GM19455 (cell line): ENCODE measurements around the gene EPN3.

Source experiments
- ATAC-seq: cut with Tn5 transposase; IDR thresholded peaks from one replicate; pipeline ENCODE4 v1.9.1; 2021; ENCODE audit not compliant: unreplicated experiment

The EPN3 gene

DNA sequence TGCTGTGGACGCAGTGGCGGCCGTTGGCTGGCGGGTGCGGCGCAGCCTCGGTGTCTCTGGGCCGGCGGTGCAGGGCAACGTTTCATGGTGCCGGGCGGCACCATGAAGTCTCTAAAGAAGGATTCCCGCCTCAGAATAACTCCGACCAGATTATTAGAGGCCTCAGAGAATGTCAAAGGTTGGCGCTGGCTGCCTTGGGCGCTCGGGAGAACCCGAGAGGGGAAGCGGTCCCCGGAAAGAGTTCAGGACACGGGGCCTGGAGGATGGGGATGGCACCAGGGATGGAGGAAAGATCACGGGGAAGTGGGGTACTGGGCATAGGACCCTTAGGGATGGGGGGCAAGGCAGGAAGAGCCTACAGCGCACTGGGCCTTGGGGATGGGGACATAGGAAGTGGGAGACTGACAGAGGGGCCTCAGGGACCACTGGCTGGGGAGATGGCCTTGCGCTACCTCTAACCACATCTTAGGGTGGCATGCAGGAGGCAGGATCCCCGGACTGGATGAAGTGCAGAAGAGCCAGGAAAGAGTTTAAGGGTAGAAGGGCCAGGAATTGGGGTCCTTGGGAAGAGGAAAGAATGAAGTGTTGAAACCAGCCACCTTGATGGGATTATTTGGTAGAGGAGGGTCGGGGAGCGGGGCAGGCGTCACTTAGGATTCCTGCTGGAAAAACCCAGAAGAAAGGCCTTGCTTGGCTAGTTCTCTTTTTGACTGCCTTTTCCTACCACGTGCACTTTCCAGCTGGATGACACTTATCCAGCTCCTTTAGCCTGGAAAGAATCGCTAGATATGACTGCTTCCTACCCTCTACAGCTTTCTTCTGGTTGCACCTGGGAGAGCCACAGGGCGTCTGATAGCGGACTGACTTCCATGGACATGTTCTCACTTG, 23.7 kb upstream of the EPN3 start:
- no peak for ATAC-seq

DNA sequence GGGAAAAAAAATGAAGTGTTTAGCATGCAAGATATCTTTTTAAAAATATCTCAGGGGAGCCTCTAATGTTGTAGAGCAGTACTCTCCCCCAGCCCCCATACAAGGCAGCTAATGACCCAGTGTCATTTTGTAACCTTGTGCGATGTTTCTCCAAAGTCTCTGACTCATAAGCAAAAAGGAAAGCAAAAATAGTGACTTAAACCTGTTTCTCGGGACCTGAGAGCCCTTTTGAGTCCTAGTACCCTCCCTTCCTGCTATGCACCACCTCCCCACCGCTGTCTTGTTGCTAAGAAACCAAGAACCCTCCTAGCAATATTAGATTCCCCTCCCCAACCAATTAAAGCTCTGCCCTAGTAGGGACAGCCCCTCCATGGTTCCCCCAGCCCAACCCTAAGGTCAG, 21.5 kb upstream of the EPN3 start:
- peak; percentile 78 for ATAC-seq

DNA sequence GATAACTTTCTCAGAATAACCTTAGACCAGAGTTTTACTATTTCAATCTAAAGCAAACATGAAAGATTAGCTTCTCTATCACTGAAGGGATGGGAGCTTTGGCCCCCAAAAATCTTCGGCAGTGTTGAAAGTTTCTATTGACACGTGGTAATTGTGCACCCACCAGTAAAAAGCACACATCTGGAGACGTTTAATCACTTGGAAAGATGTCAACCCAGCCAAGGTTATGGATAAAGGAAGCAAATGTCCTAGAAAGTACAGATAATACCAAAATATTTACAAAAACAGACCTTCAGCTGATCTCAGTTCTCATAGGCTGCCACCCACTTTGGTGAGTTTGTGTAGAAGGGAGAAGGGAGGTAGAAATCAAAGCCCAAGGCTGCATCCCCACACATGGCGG, 19.0 kb upstream of the EPN3 start:
- ATAC-seq = no peak

DNA sequence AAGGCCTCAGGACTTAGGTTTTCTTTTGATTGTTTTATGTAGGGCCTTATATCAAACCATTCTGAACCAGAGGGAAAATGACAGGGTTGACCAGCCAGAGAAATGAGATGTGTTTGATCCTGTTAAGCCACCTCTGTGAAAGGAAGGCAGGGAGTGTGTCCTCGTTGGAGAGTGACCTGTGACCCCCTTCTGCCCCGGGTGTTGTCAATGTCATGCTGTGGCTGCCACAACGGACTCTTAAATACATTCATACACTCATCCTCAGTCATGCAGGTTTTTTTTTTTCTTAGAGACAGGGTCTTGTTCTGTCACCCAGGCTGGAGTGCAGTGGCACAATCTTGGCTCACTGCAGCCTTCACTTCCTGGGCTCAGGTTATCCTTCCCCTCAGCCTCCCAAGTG, 18.1 kb upstream of the EPN3 start:
- ATAC-seq = no peak

DNA sequence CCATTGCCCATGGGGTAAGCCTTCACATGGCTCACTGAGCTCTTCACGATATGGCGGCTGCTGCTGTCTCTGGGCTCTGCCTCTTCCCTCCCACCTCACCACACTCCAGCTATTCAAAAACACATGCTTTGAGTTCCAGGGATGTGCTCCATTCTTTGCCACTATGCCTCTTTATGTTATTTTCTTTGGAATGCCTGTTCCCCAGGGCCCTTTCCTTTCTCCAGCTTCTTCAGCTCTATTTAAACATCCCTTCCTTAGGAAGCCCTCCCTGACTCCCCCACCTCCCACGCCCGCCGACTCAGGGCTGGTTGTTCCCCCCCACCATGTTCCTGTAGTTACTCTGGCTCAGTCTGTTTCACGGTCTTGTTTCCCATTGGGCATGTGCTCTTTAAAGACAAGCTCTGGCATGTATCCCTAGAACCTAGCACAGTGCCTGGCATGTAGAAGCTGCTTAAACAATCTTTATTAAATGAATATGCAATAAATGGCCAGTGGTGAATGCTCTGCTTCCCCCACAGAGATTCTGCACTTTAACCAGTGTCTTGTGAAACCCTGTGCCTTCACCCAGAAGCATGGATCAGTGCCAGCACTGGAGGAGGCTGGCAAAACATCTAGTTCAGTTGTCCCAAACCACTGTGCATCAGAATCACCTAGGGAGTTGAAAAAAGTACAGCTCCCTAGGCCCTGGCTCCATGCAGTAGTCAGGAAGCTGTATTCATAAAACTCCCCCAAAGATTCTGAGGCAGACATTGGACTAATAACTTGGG, 17.4 kb upstream of the EPN3 start:
- ATAC-seq = no peak

DNA sequence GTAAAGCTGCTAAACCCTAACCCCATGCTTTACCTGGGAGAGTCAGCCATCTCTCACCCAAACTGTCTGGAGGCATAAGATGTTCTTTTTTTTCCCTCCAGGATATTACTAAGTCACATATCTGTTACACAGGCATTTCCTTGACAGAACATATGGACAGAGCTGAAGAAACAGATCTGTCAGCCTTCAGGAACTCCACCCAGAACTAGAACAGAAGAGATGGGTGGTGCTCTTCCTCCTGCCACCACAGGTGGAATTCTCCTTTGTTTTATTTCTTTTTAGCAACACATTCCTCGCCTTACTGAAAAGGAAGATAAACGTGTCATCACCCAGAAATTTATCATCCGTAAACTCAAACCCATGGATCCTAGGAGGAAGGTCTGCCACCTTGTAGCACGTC, 15.5 kb upstream of the EPN3 start:
- ATAC-seq = no peak

DNA sequence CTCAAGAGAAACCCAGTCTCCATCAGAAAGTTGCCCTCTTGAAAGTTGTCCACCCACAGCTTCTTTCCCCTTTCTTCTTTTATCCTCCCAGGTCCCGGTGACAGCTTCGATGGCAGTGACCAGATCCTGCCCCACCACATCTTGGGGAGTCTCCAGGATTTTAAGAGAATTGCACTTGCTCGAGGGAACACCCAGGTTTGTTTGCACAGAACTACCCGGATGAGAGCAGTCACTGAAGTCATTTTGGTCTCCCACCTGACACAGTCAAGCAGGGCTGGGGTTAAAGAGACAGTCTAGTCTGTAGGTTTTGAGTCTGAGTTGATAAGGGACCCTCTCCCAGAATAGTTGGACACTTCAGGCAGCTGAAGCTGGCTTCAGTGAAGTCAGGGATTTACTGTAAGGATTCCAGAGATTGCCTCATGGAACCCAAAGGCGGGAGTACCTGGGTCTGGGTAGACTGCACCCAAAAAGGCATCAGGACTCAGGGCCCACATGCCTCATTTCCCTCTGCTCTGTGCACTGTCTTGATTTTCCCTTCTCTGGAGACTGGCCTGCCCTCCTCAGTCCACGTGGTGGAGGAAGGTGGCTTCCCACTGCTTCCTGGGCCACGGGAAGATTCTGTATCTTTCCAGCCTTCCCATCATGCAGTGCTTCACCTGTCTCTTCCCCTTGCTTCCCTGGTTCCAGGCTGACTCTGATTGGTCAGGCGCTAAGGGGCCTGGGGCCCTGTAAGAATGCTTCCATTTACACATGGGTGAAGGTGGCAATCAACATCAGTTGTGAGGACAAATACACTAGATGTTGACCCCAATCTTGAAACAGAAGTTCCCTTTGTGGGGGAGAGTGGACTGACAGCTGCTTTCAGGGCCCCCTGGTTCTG, 14.8 kb upstream of the EPN3 start:
- no peak for ATAC-seq

DNA sequence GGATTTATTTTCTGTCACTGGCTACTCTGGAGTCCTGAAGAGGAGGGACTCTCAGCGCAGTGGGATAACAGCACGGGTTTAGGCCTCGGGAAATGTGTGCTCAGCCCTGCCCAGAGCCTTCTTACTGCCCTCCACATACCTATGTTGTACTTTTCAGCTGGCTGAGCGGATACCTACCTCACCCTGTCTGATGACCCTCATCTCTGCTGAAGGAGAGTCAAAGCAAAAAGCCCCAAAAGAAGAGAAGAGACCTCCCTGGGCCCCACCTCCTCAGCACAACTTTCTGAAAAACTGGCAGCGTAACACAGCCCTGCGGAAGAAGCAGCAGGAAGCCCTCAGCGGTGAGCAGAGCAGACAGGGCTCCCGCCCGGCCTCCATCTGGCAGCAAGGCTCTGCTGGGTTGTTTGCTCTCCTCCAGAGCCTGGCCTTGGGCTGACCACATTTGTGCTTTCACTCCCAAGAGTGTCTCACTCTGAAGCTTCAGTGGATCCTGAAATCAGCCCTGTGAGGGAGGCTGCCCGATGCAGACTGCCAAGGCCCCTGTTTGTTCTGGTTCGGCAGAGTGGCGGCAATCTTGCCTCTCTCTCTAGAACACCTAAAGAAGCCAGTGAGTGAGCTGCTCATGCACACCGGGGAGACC, 14.0 kb upstream of the EPN3 start:
- ATAC-seq = no peak

DNA sequence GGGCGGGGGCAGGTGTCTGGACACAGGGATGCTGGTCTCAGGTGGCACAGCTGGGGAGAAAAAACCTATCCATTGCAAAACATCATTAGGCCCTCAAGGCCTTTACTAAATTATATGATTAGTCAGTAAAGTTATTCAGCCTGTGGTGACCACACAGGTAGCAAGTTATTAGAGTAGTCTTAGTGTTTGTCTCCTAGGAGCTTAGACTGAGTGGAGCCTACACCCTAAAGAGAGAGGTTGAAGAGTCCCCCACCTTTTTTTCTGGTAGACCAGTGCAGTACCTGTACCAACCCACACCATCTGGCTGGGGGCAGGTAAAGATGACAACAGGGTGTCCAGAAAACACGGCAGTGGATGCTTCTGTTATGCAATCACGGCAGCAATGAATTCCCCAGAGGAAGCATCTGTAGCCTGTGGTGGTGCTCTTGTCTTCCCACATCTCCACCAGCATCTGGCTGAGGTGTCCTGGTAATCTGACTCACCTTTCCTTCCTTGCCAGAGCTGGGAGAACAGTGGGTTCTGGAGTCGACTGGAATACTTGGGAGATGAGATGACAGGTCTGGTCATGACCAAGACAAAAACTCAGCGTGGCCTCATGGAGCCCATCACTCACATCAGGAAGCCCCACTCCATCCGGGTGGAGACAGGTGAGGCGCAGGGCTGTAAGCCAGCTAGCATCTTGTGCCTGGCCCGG, 13.2 kb upstream of the EPN3 start:
- no peak for ATAC-seq

DNA sequence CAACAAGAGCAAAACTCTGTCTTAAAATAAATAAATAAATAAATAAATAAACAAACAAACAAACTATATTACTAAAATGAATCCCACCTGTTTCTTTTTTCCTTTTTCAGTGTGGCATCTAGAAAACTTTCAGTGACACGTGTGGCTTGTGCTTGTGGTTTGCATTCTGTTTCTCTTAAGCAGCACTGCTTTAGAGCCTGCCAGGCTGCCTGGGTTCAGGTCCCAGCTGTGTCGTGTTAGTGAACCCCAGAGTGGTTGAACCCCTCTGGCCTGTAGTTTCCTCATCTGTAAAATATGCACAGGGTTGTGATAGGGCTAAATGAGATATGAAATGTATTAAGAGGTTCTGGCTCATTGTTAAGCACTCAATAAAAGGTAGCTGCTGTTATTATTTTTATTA, 12.1 kb upstream of the EPN3 start:
- no peak for ATAC-seq

DNA sequence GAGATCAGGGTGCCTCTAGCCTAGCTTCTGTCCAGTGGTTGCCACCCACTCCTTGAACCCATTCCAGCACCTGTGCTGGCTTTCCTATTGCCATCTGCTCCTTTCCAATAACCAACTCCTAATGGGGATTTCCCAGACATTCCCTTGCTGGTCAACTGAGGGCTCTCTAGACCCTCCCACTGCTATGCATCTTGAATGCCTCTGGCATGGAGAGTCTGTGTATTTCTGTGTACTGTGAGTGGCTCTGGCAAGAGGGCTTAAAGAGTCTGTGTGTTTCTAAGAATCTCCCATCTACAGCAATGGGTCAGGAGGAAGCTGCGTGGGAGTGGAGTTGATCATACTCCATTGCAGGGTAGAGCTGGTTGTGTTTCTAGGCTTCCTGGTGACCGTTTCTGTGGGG, 11.0 kb upstream of the EPN3 start:
- ATAC-seq = no peak

DNA sequence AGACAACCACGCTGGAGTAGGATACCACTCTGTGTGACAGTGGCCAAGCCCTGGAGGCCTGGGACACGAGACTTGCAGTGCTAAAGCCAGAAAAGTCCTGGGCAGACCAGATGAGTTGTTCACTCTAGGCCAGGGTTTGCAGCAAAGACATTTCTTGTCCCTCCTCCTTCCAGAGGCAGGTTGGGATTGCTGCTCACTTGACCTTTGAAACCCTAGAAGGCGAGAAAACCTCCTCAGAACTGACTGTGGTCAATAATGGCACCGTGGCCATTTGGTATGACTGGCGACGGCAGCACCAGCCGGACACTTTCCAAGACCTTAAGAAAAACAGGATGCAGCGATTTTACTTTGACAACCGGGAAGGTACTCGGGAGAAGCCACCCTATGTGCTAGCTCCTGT, 9.8 kb upstream of the EPN3 start:
- no peak for ATAC-seq

DNA sequence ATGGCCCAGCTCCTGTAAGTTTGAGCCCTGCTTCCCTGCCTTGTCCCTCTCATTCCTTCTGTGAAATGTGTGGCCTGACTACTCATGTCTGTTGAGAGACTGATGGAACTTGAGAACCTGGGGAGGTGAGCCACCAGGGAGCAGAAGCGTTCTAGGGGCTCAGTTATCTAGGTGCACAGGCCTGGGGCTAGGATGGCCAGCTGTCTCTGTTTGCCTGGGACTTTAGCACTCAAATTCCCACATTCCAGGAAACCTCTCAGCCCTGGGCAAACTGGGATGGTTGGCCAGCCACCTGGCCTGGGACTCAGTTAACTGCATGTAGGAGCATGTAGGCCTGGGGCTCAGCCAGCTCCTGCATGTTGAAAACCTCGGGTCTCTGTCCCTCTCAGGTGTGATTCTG, 9.3 kb upstream of the EPN3 start:
- no peak for ATAC-seq

DNA sequence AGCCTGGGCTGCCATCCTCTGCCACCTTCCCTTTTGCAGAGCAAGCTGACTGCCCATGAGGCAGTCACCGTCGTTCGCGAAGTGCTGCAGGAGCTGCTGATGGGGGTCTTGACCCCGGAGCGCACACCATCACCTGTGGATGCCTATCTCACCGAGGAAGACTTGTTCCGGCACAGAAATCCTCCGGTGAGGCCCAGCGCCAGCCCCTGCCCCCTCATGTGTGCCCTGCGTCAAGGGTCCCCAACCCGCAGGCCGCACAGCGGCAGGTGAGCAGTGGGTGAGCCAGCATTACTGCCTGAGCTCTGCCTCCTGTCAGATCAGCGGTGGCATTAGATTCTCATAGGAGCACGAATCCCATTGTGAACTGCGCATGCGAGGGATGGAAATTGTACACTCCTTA, 7.7 kb upstream of the EPN3 start:
- no peak for ATAC-seq

DNA sequence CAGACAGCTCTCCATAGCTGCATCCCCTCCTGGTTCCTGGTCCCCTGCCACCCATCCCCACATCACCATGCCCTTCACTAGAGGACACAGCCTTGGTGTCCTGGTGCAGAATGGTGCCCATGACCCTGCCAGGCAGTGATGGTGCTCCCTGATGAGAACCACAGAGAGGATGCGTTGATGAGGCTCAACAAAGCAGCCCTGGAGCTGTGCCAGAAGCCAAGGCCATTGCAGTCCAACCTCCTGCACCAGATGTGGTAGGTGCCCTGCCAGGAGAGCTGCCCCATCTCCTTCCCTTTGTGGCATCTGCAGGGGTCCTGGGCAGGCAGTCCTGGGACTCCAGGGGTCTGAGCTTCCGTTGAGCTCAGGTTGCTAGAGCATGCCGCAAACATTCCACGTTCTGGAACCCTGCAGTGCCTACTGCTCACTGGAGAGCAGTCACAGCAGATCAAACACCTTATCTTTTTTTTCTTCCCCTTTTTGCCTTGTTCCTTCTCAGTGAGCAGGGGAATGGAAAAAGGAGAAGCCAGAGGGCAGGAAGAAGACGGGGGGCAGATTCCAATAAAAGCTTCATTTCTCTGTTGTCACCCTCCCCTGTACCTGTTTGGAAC, 5.3 kb upstream of the EPN3 start:
- no peak for ATAC-seq

DNA sequence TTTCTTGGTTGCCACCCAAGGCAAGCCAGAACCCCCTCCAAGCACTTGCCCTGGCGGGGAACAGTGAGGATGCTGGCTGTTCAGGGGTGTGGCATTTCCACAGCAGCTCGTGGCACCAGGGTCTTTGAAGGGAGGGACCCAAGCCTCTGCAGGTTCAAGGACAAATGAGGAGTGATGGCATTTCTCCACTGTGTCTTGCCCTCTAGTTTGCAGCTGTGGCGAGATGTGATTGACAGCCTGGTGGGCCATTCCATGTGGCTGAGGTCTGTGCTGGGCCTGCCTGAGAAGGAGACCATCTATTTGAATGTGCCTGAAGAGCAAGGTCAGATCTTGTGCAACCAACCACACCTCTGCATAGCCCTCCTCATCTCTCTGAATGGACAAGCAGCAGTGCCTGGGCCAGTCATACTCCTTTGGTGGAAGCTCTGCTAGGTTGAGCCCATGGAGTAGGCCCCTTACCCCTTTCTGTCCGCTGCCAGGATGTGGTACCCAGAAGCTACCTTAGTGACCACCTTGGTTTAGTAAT, 4.5 kb upstream of the EPN3 start:
- no peak for ATAC-seq

DNA sequence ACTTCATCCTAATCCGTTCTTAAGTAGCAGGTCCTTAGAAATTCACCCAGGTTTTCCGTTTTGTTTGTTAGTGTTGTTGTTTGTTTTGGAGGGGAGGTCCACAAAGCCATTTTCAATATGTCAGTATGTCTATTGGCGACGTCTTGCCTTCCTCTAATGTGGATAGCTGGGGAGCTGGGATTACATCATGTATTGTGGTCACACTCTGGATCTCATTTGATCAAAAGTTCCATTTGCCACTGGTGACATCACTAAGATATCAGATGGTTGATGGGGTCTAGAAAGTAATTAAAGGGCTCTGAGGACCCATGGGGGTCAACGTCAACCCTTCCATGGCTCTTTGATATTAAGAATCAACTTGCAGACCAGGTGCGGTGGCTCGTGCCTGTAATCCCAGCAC, 2.7 kb upstream of the EPN3 start:
- ATAC-seq = no peak

DNA sequence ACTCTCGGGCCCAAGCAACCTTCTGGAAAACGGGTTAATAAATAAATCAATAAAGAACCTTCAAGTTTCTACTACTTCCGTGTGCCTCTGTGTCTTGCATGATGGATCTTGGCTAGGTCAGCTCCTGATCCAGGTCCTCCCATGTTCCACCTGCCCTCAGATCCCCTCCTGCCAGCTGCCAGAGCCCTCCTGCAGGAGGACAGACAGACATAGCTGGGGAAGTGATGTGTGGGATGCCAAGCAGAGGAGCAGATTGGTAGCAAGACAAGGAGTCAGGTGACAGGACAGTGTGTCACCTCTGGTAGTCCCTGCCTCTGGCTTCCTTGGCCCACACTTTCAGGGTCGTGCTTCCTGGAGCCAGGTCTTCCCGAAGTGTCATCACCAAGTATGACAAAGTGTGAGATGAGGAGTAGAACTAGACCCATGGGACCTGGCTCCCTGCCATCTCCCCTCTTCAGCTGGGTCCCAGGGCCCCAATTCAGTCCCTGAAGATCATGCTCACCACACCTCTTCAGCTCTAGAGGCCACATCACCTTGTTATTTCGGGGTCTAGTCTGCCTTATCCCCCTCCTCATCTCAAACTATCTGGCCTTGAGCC, 1.0 kb upstream of the EPN3 start:
- no peak for ATAC-seq

DNA sequence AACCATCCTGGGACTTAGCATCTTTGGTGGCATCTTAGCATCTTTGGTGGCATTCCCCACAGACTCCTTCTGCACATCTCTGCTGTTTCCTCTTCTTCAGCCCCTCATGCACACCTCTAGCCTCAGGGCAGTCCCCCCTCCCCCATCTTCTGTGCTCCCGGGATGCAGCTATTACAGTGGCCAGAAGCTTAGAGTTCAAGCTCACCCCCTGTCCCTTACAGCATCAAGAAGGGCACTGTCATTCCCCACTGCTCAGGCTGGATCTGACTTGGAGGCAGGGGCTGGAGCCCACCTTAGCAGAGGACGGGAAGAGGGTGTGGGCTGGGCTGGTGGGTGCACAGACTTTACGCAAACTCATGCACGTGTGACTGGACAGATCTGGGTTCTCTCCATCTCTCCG, 650 bp downstream of the EPN3 start:
- ATAC-seq = no peak
